Activated CD4-positive, alpha-beta T cell treated with anti-CD3 and anti-CD28 coated beads, Interleukin-10, Interleukin-2, amounts not matched to agents 100 ng/mL and 50 ng/mL, durations not matched to agents 16 hours and 8 hours (primary cell): ENCODE data around the gene RNGTT.
"Not testable (repeated sequence)": the region's sequence is repeated elsewhere in the genome, so short reads cannot be mapped to it uniquely, and the experiment has no call there.

Experiments
- DNase-seq: peaks from one replicate; pipeline ENCODE4 v3.0.0-alpha.2; 2020

RNGTT gene

DNA sequence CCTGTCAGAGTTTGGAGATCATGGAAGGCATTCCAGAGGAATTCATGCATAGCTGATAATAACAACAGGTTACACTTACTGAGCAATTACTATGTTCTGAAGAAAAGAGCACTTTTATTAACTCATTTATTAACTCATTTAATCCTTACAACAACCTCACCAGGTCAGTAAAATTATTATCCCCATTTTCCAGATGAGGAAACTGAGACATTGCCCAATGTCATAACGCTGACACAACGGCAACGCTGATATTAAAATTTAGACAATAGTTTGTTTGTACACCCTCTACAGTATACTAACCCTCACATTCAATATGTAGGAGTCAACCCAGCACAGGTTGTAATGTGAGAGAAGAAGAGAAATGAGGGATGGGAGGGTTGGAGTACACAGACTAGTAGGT lies 105.0 kb downstream of the RNGTT start:
- DNase-seq = no peak

DNA sequence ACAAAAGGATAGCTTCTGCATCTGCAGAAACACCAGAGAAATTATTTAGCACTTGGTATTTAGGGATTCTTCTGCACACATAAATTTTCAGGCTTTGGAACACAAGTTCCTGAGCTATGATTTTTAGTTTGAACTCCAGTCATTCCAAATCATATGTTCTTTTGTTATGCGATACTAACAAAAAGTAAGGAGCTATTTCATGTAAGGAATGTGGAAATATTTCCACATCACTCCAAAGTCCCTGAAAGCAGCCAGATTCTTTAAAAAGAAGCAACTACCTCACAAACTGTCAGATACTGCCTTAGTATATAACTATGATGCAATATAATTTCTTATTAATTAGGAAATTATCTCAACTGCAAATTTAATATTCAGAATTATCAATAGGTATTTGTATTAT lies 106.9 kb downstream of the RNGTT start:
- DNase-seq = no peak

DNA sequence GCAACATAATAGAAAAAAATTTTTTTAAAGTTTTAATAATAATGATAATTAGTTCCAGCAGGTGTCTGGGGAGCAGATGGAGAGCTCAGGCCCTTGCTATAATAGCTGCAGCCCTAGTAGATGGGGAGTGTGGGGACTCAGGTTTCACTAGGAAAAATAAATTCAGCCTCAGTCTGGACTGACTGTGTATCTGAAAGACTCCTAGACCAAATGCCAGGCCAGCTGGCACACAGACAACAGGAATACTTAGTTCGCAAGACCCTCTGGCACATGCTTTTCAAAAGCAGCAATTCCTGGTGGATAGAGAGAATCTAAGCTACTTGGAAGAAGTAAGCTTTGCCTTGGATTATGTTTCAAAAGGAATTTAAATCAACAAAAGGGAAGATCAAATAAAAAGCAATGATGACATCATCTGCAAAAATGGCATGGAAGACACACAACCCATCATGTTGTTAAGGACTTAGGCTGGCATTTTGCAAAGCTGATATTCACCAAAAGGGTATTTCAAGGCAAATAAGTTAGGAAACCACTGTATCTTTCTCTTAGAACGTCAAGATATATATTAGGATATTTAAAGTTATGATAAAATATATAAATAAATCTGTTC lies 107.8 kb downstream of the RNGTT start:
- DNase-seq = no peak

DNA sequence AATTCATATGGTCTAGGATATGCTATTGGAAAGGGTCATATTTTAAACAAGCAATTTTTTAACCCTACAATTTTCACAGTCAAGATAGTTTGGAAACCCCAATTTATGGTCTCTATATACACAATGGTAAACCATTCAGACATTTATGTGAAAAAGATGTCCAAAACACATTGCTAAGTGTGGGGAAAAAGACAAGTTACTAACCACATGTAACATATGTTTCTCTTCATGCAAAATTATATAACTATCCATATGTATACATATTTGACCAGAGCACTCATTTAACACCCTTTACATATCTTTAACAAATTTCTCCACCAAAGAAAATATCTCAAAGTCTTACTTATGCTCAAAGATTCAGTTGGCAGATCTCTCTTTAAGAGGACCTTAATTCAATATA lies 110.6 kb downstream of the RNGTT start:
- no peak for DNase-seq

DNA sequence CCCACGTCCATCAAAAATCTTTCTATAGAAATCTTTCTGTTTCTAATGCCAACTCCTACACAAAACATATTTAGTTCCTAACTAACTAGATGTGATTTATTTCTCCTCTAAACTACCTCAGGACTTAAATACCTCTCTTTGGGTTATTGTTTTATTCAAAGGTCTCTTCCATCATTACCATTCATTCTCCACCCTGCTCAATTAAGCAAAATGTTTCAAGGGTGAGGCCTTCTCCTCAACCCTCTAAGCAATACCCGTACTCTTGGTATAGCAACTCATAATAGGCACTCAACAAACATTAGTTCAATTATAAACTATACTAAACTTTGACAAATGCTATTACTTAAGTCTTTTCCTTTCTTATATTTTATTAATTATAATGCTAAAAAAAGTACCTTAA lies 111.4 kb downstream of the RNGTT start:
- DNase-seq = no peak

DNA sequence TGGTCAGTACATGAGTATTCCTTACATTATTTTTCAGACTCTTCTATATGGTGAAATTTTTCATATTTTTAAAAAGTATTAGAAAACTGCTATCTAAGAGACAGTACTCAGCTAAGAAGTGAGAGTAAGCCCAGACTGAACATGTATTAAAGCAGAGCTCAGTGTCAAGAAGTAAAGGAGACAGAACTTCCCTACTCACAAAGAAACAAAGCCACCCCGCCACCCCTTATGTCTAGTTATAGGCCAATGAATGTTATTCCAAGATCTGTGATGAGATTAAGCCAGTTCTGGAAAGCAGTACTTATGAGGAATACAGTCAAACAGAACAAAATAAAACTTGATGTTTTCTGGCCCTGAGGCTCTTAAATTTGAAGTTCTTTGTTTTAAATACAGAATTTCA lies 114.5 kb downstream of the RNGTT start:
- no peak for DNase-seq

DNA sequence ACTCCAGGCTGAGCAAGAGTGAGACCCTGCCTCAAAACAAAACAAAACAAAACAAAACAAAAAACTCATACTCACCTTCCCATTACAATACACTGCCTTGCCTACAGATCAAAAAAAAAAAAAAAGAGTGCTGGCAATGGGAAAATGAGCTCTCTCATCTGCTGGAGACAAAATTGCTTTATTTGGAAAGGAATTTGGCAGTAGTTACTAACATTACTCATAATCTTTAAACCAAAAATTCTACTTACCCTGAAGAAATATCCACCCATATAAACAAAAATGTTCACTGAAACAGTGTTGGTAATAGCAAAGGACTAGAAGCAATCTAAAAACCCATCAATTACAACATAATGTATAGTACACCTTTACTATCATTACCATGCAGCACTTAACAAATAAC lies 120.4 kb downstream of the RNGTT start:
- DNase-seq = no peak

DNA sequence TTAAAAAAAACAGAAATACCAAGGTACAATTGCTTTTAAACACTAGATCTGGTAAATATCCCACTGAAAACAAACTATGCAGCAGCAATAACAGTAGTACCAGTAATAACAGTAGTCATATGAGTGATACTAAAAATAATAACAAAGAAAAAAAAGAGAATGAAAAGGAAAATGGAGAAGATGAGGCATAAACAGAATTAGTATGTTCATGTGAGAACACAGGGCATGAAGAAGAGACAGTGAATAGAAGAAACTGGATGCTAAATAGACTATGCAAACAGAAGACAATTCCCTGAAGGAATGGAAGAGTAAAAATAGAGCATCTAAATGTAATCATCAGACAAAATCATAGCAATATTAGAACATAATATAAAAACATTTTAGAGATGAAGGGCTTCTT lies 121.1 kb downstream of the RNGTT start:
- no peak for DNase-seq

DNA sequence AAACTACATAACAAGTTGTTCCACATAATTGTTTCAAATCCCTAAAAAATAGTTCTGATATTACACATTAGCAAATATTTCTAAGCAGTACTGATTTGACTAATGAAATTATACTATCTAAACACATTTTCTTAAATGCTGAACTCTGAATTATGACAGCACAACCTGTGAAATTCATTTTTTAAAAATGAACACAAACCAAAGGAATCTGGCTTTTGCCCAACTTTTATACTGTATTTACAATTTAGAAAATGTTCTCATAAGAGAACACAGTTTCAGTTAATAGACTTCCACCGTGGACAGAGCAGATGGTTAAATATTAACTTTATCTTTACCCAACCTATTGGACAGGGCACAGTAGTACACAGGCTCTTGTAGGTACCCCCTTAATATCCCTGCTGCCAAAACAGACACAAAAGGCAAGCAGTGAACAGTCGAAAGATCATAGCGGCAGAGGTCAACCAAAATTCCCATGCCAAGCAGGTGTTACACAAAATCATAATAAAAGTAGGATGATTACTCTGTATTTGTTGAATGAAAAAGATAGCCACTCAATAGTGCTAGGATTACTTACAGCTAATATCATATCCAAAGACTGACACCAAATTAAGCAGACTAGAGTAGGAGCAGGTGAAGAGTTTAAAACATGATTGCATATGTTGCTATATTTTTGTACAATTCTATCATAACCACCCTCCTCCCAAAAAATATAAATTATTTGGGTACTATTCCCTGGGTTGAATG lies 122.5 kb downstream of the RNGTT start:
- no peak for DNase-seq

DNA sequence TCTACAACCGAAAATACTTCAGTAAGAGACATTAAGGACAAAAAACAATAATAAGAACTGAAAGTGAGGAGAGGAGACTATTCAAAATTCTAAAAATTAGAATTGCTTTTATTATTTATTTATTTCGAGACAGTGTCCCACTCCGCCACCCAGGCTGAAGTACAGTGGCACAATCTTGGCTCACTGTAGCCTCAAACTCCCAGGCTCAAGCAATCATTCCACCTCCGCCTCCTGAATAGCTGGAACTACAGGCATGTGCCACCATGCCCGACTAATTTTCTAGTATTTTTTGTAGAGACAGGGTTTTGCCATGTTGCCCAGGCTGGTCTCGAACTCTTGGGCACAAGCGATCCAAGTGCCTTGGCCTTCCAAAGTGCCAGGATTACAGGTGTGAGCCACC lies 123.1 kb downstream of the RNGTT start:
- no peak for DNase-seq

DNA sequence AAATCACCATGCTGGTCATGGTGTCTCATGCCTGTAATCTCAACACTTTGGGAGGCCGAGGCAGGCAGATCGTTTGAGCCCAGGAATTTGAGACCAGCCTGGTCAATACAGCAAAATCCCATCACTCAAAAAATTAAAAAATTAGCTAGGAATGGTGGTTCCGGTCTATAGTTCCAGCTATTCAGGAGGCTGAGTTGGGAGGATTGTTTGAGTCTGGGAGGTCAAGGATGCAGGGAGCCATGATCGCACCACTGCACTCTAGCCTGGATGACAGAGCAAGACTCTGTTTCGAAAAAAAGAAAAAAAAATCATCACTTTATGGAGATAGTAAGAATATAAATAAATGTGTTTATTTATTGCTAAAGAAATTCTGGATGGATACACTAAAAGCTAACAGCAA lies 124.1 kb downstream of the RNGTT start:
- DNase-seq = no peak

DNA sequence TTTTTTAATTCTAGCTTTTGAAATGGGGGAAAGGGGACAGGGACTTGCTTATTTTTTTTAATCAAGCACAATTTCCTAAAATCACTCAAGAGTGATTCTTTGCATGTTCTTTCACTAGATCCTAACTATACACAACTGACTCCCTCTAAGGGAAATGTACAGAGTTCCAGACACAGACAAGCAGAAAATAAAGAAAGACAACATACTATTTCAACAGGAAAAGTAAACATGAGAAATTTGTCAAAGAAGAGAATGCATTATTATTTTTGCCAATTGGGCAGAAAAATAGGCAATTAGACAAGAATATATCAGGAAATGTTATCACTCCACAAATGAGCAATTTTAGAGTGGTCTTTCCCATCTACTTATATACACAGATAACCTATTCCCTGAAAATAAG lies 128.2 kb downstream of the RNGTT start:
- no peak for DNase-seq

DNA sequence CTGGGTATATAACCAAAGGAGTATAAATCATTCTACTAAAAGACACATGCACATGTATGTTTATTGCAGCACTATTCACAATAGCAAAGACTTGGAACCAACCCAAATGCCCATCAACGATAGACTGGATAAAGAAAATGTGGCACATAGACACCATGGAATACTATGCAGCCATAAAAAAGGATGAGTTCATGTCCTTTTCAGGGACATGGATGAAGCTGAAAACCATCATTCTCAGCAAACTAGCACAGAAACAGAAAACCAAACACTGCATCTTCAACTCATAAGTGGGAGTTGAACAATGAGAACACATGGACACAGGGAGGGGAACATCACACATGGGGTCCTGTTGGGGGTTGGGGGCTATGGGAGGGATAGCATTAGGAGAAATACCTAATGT lies 130.3 kb downstream of the RNGTT start:
- not testable (repeated sequence) for DNase-seq

DNA sequence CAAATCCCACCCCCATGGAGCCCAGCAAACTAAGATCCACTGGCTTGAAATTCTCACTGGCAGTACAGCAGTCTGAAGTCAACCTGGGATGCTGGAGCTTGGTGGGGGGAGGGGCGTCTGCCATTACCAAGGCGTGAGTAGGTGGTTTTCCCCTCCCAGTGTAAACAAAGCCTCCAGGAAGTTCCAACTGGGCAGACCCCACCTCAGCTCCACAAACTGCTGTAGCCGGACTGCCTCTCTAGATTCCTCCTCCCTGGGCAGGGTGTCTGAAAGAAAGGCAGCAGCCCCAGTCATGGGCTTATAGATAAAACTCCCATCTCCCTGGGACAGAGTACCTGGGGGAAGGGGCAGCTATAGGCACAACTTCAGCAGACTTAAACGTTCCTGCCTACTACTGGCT lies 135.8 kb downstream of the RNGTT start:
- DNase-seq = not testable (repeated sequence)

DNA sequence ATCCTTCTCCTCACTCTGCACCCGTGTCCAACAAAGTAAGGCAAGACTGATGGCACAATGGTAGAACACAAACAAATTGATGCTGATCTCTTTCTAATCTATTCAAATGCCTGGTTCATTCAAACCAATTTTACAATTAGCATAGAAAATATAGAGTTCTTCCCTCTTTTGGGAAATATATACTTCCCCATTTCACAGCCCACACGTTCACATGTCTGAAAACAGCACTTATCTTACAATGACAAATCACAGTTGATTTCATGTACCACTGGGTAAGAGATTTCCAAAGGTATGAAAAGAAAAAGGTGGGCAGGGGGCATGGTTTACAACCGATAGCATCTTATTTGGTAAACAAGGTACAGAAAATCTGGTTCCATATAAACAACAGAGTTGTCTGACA lies 137.6 kb downstream of the RNGTT start:
- DNase-seq = no peak

DNA sequence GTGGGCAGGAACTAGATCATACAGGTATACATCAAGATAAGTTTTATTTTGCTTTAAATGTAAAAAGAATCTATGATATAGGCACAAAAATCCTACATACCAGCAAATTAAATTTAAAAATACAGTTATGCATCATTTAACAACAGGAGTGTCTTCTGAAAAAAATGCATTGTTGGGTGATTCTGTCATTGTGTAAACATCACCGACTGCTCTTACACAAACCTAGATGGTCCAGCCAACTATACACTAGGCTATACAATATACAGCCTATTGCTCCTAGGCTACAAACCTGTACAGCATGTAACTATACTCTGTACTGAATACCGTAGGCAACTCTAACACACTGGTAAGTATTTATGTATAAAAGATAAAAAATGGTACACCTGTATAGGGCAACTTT lies 139.4 kb downstream of the RNGTT start:
- no peak for DNase-seq

DNA sequence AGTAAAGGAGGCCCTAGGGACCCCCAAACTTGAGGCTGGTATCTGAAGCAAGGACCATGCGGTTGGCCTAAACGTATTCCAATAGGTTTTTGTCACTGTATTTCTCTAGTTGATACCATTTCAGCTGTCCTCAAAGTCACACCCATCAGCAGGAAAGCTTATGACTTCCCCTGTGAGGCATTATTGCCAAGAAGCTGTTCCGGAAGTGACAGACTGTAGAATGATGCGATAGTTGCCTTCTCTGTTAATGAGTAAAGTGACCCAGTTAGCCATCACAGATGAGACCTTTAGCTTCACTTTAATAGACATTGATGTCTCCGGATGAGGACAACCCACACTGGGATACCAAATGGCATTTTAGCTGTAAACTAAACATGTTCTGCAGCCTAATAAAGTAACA lies 147.9 kb downstream of the RNGTT start:
- no peak for DNase-seq

DNA sequence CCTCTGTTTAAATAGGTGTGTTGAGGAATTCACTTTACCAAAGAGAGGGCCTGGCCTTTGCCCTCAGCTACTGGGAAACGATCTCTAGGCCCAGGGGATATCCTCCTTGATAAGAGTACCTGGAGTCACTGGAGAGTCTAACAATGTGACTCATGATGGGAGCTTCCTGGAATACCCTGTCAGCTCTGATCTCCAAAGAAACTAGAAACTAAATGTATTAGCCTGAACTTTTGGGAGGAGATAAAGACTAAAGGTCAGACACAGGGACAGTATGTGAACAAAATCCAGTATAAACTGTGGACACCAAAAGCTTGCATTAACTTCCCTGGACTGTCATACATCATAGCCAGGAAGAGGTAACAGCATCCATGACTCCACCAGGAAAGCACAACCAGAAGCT lies 148.5 kb downstream of the RNGTT start:
- DNase-seq = no peak

DNA sequence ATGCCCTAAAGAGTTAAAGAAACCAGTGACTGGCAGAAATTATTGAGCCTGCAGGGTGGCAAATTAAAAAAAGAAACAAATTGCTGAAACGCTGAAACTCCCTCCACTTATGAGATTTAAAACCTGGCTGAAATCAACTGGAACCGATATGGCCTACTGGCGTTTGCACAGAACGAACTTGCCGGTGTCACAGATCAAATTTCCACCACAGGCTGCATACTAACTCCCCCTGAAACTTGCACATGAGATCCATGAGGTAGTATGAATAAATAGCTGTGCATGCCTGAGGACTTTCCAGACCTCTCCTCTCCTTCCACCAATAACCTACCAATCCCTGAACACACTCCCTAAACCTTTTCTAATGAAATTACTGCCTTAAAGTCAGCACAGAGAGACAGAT lies 150.4 kb downstream of the RNGTT start:
- DNase-seq = no peak

DNA sequence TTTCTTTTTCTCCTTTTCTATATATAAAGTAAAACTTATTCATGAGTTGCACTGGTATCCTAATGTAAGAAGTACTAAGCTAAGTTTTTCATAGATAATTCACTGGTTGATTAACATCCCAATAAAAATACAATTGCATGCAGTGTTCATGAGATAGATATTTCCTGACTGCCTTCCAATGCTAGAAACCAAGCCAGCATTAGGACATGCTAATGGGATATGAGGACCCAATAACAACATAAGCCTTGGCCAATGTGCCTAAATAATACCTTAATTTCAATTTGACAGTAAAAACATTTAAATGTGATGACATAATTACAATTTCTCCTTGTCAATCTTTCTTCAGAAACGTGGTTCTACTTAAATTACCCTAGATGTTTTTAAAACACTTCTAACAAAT lies 152.7 kb downstream of the RNGTT start:
- DNase-seq = no peak

DNA sequence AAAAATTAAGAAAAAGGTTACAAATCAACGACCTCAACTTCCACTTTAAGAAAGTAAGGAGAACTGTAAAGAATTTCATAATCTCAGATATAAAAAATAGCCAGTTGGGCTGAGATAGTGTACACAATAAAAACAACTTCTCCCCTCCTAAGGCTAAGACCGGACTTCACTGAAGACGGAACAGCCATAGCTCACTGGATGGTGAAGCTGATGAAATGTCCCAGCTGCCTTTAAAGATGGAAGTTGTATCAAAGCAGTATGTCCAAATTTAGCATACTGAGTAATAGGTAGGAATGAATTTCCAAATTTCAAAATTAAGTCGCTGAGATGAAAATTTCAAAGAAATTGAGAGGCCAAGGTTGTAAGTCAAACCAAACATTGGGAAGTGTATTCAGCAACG lies 153.3 kb downstream of the RNGTT start:
- DNase-seq = no peak

DNA sequence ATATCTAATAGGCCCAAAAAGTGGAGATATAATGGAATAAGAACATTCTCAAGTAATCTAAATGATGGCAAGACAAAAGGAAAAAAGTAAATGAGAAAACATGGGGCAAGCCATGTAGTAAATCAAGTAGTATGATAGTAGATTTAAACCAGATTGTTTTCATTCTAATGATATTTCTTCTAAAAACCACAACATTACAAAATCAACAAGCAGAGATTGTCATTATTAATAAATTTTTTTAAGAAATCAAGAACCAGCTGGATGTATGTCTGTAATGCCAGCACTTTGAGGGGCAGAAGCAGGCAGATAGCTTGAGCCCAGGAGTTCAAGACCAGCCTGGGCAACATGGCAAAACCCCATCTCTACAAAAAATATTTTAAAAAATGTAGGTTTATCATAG lies 155.0 kb downstream of the RNGTT start:
- no peak for DNase-seq

DNA sequence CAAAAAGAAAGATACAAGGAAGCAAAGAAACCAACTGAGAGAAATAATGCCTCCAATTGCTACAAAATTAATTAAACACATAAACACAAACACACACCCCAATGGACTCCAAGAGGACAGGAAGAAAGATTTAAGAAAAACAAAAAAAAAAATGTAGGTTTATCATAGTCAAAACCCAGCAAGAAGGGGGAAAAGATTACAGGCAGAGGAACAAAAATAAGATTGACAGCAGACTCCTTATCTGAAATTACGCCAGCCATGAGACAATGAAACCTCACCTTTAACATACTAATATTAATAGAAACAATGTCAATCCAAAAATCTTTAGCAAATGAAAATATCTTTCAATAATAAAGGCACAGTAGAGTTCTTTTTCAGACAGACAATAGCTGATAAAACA lies 155.8 kb downstream of the RNGTT start:
- DNase-seq = no peak

DNA sequence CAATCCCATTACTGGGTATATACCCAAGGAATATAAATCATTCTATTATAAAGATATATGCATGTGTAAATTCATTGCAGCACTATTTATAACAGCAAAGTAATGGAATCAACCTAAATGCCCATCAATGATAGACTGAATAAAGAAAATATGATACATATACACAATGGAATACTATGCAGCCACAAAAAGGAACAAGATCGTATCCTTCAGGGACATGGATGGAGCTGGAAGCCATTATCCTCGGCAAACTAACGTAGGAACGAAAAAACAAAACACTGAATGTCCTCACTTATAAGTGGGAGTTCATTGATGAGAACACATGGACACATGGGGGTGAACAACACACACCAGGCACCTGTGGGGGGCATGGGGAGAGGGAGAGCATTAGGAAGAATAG lies 156.7 kb downstream of the RNGTT start:
- no peak for DNase-seq

DNA sequence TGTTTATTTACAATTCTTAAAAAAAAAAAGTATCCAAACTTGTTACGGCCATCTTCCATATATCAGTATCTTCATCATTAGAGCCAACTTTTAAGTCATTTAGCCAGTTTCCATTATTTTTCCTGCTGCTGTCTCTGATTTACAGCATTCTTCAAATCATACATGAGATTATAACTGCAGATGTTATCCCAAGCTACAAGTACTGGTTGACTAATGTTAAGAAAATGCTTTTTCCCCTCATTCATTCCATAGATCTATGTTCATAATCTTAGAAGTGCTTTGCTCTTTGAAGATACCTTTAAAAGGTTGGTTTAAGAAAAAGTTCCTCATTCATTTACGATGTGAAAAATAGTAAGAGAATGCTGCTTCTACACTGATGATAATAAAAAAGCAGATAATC lies 158.7 kb downstream of the RNGTT start:
- no peak for DNase-seq
